Activated T-helper 1 cell treated with anti-CD3 and anti-CD28 coated beads, Interleukin-2, amount 50 U/mL, for 16 hours (primary cell): ENCODE results near the gene MYO18B.

Experiments used
- DNase-seq, 2 donors: peaks; one replicate each; pipeline ENCODE4 v3.0.0-alpha.2; 2020; ENCODE audit warnings: low read depth in 1 of 2, low spot score in 1 of 2

Gene MYO18B

DNA sequence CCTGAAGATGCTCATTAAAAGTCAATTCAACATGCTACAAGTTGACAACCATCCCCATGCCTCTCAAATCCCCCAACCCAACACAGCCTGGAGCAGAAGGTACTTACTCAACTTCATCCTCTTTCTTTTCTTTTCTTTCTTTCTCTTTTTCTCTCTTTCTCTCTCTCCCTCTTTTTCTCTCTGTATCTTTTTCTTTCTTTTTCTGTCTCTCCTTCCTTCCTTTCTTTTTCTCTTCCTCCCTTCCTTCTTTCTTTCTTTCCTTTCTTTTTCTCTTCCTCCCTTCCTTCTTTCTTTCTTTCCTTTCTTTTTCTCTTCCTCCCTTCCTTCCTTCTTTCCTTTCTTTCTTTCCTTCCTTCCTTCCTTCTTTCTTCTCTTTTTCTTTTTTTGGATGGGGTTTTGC, 291.6 kb downstream of the MYO18B start:
- DNase-seq: no peak

DNA sequence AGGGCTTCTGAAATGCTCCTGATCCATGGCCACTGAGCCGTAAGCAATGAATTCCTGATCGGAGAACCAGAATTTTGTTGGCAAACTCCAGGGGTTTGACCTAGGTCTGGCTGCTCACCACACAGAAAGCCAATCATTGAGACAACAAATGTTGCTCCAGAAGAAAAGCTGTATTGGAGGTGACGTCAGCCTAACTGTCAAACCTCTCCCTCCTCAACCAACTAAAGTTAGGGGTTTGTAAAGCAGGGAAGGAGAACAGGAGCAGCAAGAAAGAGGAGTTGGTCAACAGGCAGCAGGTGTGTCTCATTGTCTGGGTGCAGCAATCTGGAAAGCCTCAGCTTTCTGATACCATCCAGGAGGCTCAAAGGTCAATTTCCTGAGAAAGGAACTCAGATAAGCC, 293.5 kb downstream of the MYO18B start:
- no peak for DNase-seq

GRCh38 chr22:26038365-26038764, 296.4 kb downstream of the MYO18B start:
- no peak for DNase-seq

DNA sequence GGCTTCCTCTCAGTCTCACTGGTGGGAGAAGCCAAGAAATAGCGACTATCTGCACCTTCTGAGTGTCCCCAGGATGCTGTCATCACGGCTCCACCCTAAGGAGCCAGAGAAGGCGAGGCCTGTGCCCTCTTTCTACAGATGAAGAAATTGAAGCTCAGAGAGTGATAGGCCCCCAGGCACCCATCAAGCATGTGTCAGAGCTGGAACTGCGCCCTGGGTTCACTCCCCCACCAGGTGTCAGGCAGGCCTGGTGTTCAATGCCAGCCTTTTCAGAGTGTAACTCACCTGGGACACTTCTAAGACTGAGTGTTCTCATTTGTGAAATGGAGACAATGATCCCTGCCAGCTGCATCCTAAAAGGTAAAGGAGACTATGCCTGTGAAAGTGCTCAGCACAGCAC, 299.9 kb downstream of the MYO18B start:
- DNase-seq: no peak

- DNase-seq: no peak
Measured at GRCh38 chr22:26043031-26043430, 301.0 kb downstream of the MYO18B start.

DNA sequence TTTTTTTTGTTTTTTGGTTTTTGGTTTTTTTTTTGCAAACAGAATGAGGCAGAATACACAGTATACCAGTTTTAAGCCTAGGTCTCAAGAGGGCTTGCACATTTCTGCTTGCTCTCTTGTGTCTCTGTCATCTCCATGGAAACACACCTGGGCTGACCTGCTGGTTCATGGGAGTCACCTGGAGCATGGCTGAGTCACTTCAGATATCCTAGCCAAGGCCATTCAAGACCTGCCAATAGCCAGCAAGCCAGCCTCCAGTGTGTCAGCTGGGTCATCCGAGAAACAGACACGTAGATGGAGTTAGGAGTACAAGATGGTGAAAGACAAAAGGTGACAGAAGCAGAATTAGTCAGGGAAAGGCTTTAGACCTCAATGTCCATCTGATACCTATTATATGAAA, 303.1 kb downstream of the MYO18B start:
- no peak for DNase-seq

DNA sequence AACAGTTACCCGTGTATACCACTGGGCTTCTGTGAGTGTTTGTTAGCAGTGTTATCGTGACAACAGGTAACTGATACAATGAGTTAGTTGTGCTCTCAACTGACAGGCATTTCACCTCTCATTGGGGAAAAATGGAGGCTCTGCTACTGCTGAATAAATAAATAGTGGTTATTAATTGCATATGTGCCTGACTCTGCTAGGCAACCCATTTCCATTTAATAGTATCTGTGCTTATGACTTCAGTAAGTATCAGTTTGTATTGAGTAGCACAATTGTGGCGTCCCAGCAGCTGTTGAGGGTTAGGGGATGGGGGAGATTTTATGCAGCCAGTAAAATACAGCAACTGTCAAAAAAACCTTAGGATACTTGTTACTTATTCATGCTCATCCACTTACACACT, 303.9 kb downstream of the MYO18B start:
- no peak for DNase-seq

- no peak for DNase-seq
Measured at GRCh38 chr22:26047516-26047915, 305.5 kb downstream of the MYO18B start.

DNA sequence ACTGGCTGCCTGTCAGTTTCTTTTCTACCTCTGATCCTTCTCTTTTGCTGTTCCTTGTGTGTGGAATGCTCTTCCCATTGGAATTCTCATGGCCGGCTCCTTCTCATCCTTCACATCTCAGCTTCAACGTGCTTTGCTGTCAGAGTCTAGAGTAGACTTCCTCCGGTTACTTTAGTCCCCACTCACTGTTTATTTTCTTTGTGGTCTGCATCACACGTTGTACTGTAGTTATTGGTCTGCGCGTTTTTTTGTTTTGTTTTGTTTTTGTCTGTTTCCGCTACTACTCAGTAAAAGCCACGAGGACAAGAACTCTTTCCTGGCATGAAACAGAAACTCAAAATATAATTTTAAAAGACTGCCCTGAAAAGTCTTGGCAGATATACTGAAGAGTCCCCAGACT, 305.9 kb downstream of the MYO18B start:
- DNase-seq: no peak

- no peak for DNase-seq
Measured at GRCh38 chr22:26050079-26050478, 308.1 kb downstream of the MYO18B start.

- no peak for DNase-seq
Measured at GRCh38 chr22:26053737-26054316, 311.8 kb downstream of the MYO18B start.

- DNase-seq: no peak
Measured at GRCh38 chr22:26054841-26055605, 313.0 kb downstream of the MYO18B start.

DNA sequence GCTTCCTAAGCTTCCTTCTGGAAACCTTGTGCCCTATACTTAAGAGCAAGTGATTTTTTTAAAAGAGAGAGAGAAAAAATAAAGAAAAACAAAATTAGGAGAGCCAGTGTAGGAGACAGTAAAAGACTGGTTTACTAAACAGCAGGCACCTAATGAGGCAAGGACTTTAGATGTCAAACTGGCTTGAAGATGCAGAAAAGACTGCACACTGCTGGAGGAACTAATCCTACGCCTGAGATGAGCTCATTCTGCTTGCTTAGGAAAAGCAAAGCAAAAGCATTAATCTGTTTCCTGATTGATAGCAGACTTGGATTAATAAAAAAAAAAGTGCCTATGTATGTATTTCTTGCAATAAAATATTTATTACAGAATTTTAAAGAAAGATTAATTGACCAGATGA, 313.7 kb downstream of the MYO18B start:
- no peak for DNase-seq

DNA sequence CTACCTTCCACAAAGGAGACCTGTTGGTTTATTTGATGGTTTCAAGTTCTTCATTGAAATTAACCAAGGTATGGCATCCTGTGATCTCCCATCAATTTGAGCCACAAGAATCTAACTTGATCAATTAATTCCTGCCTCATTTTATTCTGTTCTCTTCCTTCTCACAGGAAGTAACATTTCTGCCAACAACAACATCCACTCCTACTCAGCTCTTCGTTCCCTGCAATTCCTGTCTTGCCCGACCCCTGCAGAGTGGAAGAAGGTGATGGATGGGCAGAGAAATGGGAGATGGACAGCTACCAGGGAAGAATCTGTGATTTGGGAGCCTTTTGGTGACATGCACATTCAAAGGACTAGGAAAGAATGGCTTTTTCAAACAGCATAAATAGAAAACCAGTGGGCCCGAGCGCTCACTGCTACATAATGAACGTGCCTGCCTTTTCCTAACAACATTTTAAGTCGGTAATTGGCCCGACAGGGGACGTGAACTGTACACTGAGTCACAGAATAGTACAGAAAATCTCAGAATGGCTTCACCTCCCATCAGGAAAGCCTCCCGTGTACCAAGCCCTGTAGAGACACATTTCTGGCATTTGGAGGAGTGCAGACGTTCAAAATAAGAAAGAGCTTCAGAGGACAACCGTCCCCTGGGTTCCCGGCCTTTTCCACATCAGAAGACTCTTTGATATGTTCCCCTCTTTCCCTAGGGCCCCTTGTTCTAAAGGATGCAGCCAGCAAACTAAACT, 314.6 kb downstream of the MYO18B start:
- DNase-seq: no peak

GRCh38 chr22:26057731-26058130, 315.7 kb downstream of the MYO18B start:
- DNase-seq: no peak

- no peak for DNase-seq
Measured at GRCh38 chr22:26064048-26064447, 322.1 kb downstream of the MYO18B start.

GRCh38 chr22:26065847-26066246, 323.9 kb downstream of the MYO18B start:
- no peak for DNase-seq

DNA sequence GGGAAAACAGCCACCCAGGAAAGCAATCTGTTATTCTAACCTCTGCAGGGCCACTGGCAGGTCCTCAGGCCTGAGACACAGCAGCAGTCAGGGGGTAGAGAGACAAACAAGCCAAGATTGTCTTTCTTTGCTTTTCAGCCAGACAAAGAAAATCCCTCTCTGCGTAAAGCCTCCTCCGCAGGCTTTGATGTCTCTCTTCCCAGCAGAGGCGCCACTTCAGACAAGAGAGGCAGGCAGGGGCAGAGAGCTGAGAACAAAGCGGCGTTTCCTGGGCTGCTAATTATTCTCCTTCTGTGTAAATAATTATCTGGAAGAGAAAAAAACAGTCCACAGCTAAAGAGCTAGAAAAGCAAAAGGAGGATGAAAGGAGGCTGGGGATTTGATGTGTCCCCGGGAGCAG, 324.5 kb downstream of the MYO18B start:
- no peak for DNase-seq

GRCh38 chr22:26068571-26068970, 326.6 kb downstream of the MYO18B start:
- no peak for DNase-seq

- no peak for DNase-seq
Measured at GRCh38 chr22:26072621-26073020, 330.6 kb downstream of the MYO18B start.

DNA sequence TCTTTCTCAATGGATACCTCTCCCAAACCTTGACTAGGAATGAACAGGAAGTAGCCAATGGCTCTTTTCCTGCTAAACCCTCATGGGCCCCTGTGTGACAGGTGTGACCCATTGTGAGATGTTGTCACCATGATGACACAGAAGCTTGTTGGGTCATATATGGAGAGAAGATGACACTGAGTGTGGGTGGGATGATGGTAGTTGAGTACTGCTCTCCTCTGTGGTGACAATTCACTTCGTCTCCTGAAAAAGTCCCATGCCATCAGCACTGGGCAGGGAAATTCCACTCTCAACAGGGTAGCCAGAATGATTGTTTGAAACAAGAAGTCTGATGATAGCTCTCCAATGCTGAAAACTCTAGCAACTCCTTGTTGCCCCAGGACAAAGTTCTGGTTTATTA, 333.3 kb downstream of the MYO18B start:
- no peak for DNase-seq

DNA sequence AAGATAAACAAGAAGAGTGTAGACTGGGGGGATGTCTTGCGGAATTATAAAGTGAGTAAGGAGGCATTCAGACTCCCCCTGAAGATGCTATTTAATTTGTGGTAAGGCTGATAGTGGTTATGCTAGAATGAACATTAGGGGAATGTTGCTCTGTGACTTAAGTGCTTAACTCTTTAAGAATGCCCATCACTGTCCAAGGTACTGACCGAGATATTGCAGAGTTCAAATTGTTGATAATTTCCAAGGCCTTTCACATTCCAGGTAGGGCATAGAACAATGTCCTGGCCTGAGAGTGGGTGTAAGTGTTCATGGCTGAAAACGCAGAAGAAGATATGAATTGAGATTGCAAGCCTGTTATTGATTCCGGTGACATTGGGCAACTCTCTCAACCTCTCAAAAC, 337.0 kb downstream of the MYO18B start:
- no peak for DNase-seq
